Omental fat pad (tissue), 3 donors: ENCODE measurements around the gene LASP1NB.

Experiments used
- ATAC-seq: fragments of 150-250 bp; one replicate; pipeline ENCODE4 v1.9.1; 2016; ENCODE audit warnings: mild to moderate bottlenecking, moderate library complexity; ENCODE audit not compliant: low FRiP score
- DNase-seq: peaks from one replicate; pipeline ENCODE4 v3.0.0-alpha.2; 2019; ENCODE audit warnings: low spot score
- CTCF ChIP-seq, 3 donors: fragments of 450-650 bp; IDR thresholded peaks; one replicate each; pipeline ENCODE4 v1.5.1; 2016 to 2017; ENCODE audit warnings: antibody characterized with exemption in 3 of 3, mild to moderate bottlenecking in 3 of 3, moderate library complexity in 2 of 3

LASP1NB gene

DNA sequence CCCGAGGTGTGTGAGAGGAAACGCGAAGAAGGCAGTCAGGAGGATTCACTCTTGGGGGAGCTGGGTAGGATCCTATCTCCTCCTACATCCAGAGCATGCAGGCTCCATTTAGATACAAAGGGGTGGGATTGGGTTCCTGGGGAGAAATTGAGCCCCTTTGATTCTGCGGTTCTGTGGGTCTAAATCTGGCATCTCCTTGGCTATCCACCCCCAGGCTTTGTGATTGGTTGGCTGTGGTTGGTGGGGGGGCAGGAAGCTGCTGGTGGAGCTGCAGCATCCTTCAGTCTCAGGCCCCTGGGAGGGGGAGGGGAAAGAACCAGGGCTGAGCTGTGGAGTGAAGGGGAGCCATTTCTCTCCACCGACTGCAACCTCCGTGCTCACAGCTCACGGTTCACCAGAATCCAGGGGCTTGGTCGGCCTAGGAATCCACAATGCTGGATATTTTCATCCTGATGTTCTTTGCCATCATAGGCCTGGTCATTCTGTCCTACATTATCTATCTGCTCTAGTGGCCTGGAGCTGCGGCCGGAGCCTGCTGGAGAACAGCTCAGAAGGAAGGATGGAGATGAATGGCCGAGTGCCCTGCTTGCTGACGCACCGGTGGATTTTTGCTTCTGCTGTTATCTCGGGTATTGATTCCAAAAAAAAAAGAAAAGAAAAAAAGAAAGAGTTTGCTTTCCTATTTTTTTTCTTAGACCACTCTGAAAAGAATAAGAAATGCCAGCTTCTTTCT, at the start of gene LASP1NB:
LASP1NB (plus strand) TSS at position 352 of the 733 bp plus-strand sequence.
- DNase-seq, result no peak
- TF ChIP-seq CTCF (IDR thresholded peaks at IDR 0.05), result no peak
- ATAC-seq, result no peak

- no peak for TF ChIP-seq CTCF (IDR thresholded peaks at IDR 0.05)
- DNase-seq, result no peak
- no peak for ATAC-seq
Measured at GRCh38 chr17:38877130-38877851, 48.1 kb upstream of the LASP1NB start.

GRCh38 chr17:38879878-38880665, 45.3 kb upstream of the LASP1NB start:
- ATAC-seq (no peak), DNase-seq (no peak)
- no peak for TF ChIP-seq CTCF (IDR thresholded peaks at IDR 0.05)

DNA sequence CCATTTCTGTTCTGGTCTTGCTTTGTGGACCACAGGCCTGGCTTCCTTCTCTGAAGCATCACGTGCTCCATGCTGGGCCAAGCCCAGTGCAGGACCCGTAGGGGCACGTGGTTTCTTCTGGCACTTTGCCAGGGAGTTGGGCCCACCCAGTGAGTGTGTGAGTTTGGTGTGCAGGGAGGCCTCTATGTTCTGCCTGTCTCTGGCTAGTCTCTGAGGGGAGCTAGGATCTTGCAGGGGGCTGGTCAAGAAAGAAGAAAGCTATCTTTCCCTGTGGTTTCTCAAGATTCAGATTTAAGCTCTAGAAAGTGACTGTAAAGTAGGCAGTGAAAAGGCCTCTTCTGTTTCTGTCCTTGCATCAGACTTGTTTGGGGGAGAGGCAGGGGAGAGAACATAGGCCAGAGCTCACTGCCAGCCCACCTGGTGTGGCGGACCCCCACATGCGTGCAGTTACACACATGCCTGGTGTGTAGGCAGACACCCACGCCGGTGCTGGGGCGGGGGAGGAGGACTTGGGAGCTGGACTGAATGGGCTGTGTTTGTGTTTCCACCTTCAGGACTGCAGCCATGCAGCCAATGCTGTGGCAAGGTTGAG, 43.7 kb upstream of the LASP1NB start:
- DNase-seq (no peak), ATAC-seq (peak; percentile 30)
- no peak for TF ChIP-seq CTCF (IDR thresholded peaks at IDR 0.05)

- no peak for ATAC-seq
- TF ChIP-seq CTCF (IDR thresholded peaks at IDR 0.05), result no peak
- DNase-seq, result no peak
Measured at GRCh38 chr17:38882870-38883269, 42.5 kb upstream of the LASP1NB start.

GRCh38 chr17:38883592-38884526, 41.6 kb upstream of the LASP1NB start:
- DNase-seq (no peak), ATAC-seq (no peak)
- TF ChIP-seq CTCF (IDR thresholded peaks at IDR 0.05), result no peak
